Measurements from ENCODE around the gene BTBD16. TPM values are rescaled to one million over a fixed set of nuclear protein-coding genes. Genes with fewer than 3 reads are reported as not detected.

Gene BTBD16
- polyA plus RNA-seq, 3 donors = not detected

DNA sequence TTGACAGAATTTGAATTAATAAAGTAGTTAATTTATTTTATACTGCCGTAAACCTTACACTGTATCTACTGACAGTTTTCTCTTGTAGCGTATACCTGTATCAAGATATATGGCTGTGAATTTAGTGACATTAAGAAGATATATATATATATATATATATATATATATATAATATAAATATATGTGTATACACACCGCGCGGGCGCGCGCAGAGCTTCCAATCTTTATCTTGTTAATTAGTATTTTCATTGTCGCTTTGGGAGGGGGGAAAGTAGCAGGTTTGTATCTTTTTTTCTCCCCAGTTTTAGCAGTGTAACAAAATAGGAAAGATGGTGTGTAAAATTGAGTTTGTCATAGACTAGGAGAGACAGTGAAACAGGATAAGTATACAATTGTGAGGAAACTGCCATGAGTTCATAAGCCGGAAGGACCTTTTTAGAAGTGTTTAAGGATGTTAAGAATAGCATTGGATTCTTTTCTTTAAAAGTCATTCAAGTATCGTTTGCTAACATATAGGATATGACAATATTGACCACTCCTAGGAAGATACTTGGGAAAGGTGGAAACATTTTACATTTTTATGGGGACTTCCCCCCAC is 105.4 kb downstream of the BTBD16 start:
- Histone ChIP-seq H3K9ac (ENCODE audit: insufficient read depth, low read length, poor library complexity, severe bottlenecking) (no peak overlapping the region), H3K27me3 (ENCODE audit: control insufficient read depth in 2 of 2, insufficient read depth in 2 of 2, low read length in 2 of 2) (peaks cover 41 to 57% of the 10 kb centered on the region in 2 donors), H3K36me3 (replicated peaks in 1 of 2; ENCODE audit: control insufficient read depth in 1 of 2, insufficient read depth in 2 of 2, low read length in 2 of 2) (no peaks in the 10 kb centered on the region), H3K4me3 (replicated peaks in 1 of 3; ENCODE audit: low read depth in 2 of 3, low read length in 3 of 3) (no peak overlapping the region), H3K4me2 (replicated peaks; ENCODE audit: extremely low read depth, low read length, poor library complexity, severe bottlenecking) (no peak overlapping the region), H3K79me2 (ENCODE audit: insufficient read depth, low read length) (no peaks in the 10 kb centered on the region), H3K27ac (ENCODE audit: low read depth in 1 of 2, low read length in 2 of 2) (no peak overlapping the region), H4K20me1 (ENCODE audit: insufficient read depth, low read length) (peaks cover 4% of the 10 kb centered on the region), H2AFZ (ENCODE audit: insufficient read depth, low read depth, low read length, poor library complexity, severe bottlenecking) (no peak overlapping the region), H3K4me1 (ENCODE audit: control insufficient read depth in 1 of 2, insufficient read depth in 2 of 2, low read length in 2 of 2) (peaks cover 13 to 20% of the 10 kb centered on the region in 2 donors), H3K9me3 (replicated peaks in 1 of 2; ENCODE audit: control insufficient read depth in 1 of 2, insufficient read depth in 1 of 2, low read length in 2 of 2) (no peaks in the 10 kb centered on the region)
- no CpG with 5 or more reads among the region's 11 CpGs for WGBS (ENCODE audit: insufficient coverage)
- Mint-ChIP-seq H3K36me3 (peaks cover 0 to 17% of the 10 kb centered on the region in 2 donors), H3K4me3 (peak overlapping the region in 1 of 2 donors; percentile 95), H3K4me1 (peaks cover 17% of the 10 kb centered on the region), H3K27ac (no peak overlapping the region), H3K27me3 (ENCODE audit: low read depth in 3 of 3) (peaks cover 34 to 50% (median 48%) of the 10 kb centered on the region in 3 donors), H3K9me3 (peaks cover 0 to 9% (median 6%) of the 10 kb centered on the region in 7 donors)
- no peak for TF ChIP-seq CTCF (IDR thresholded peaks at IDR 0.05)
- no peak for DNase-seq
- intact Hi-C loops (cut with micrococcal nuclease) = no loop called here

DNA sequence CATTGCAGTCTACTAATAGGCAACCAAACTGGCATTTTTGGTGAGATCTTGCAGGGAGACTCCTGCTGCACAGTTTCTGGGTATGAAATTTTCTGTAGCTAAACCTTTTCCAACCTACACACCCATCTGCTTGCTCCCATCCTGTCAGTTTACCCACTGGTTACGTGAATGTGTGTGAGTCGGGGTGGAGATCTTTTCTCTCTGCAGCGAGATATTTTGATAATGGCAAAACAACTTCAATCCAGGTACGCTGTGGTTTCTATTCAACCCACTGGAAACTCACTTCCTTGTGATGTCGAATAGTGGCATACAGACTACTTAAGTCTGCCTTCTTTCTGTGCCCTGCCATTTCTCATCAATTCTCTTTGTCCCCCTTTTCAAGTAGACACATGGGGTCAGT is 107.9 kb downstream of the BTBD16 start:
- no peaks in the 10 kb centered on the region for H3K9me3 ChIP-seq (replicated peaks in 1 of 2; ENCODE audit: control insufficient read depth in 1 of 2, insufficient read depth in 1 of 2, low read length in 2 of 2)
- Mint-ChIP-seq H3K4me1 (peaks cover 11% of the 10 kb centered on the region), H3K9me3 (peaks cover 3 to 10% (median 6%) of the 10 kb centered on the region in 7 donors), H3K36me3 (peaks cover 0 to 17% of the 10 kb centered on the region in 2 donors), H3K4me3 (no peak overlapping the region), H3K27ac (no peak overlapping the region), H3K27me3 (ENCODE audit: low read depth in 3 of 3) (peaks cover 14 to 25% (median 24%) of the 10 kb centered on the region in 3 donors)
- no CpG with 5 or more reads among the region's 5 CpGs for WGBS (ENCODE audit: insufficient coverage)
- no peaks in the 10 kb centered on the region for H3K79me2 ChIP-seq (ENCODE audit: insufficient read depth, low read length)
- H3K4me1 ChIP-seq (ENCODE audit: control insufficient read depth in 1 of 2, insufficient read depth in 2 of 2, low read length in 2 of 2) = peaks cover 9 to 16% of the 10 kb centered on the region in 2 donors
- intact Hi-C loops (cut with micrococcal nuclease) = no loop called here
- H3K27ac ChIP-seq (ENCODE audit: low read depth in 1 of 2, low read length in 2 of 2) = no peak overlapping the region
- H3K4me2 ChIP-seq (replicated peaks; ENCODE audit: extremely low read depth, low read length, poor library complexity, severe bottlenecking) = no peak overlapping the region
- H3K27me3 ChIP-seq (ENCODE audit: control insufficient read depth in 2 of 2, insufficient read depth in 2 of 2, low read length in 2 of 2) = peaks cover 24 to 32% of the 10 kb centered on the region in 2 donors
- no peak for DNase-seq
- no peak overlapping the region for H3K9ac ChIP-seq (ENCODE audit: insufficient read depth, low read length, poor library complexity, severe bottlenecking)
- H2AFZ ChIP-seq (ENCODE audit: insufficient read depth, low read depth, low read length, poor library complexity, severe bottlenecking) = no peak overlapping the region
- TF ChIP-seq CTCF (IDR thresholded peaks at IDR 0.05) = no peak
- no peaks in the 10 kb centered on the region for H3K36me3 ChIP-seq (replicated peaks in 1 of 2; ENCODE audit: control insufficient read depth in 1 of 2, insufficient read depth in 2 of 2, low read length in 2 of 2)
- H3K4me3 ChIP-seq (replicated peaks in 1 of 3; ENCODE audit: low read depth in 2 of 3, low read length in 3 of 3) = no peak overlapping the region
- H4K20me1 ChIP-seq (ENCODE audit: insufficient read depth, low read length) = peaks cover 4% of the 10 kb centered on the region
